Liver (tissue), 3 donors: ENCODE measurements around the gene EPM2A.

Source experiments
- CTCF ChIP-seq: fragments of 150-350 bp; IDR thresholded peaks from 2 replicates; pipeline ENCODE4 v1.5.1; 2017; ENCODE audit warnings: improper control_type of control experiment, low read depth, low read length; ENCODE audit not compliant: missing input control
- FOXA1 ChIP-seq: IDR thresholded peaks from 2 replicates; pipeline ENCODE4 v1.6.1; 2016; ENCODE audit warnings: antibody characterized with exemption
- HNF4G ChIP-seq: IDR thresholded peaks from 2 replicates; pipeline ENCODE4 v1.6.1; 2016; ENCODE audit warnings: antibody characterized with exemption
- RAD21 ChIP-seq, 2 donors: IDR thresholded peaks; 2 replicates each; pipeline ENCODE4 v1.6.1; 2016; ENCODE audit warnings: antibody characterized with exemption in 2 of 2, mild to moderate bottlenecking in 2 of 2
- SP1 ChIP-seq: IDR thresholded peaks from 2 replicates; pipeline ENCODE4 v1.6.1; 2018; ENCODE audit warnings: antibody characterized with exemption, mild to moderate bottlenecking
- TAF1 ChIP-seq: conservative IDR thresholded peaks from 2 replicates; pipeline ENCODE4 v1.6.1; 2016; ENCODE audit warnings: antibody characterized with exemption, mild to moderate bottlenecking
- TF ChIP-seq, protein P1 (sequence below): IDR thresholded peaks from 2 replicates; pipeline ENCODE4 v1.6.1; 2016; ENCODE audit warnings: antibody characterized with exemption
- donor health status: healthy.
- donor health status: healthy.

DNA sequence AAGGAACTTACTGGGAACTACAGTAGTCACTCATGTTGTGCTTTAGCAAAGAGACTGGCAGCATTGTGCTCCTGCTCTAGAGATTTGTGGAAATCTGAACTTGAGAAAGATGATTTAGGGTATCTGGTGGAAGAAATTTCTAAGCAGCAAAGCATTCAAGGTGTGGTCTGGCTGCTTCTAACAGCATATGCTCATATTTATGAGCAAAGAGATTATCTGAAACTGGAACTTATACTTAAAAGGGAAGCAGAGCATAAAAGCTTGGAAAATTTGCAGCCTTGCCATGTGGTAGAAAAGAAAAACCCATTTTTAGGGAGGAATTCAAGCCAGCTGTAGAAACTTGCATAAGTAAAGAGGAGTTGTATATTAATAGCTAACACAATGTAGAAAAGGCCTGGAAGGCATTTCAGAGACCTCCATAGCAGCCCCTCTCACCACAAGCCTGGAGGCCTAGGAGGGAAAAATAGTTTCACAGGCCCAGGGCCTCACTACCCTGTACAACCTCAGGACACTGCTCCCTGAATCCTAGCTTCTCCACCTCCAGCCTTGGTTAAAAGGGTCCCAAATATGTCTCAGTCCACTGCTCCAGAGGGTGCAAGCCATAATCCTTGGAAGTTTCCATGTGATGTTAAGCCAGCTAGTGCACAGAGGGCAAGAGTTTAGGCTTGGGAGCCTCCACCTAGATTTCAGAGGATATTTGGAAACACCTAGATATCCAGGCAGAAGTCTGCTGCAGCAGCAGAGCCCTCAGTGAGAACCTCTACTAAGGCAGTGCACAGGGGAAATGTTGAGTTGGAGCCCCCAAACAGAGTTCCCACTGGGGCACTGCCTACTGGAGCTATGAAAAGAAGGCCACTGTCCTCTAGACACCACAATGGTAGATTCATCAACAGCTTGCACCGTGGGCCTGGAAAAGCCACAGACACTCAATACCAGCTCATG lies 6.6 kb downstream of the EPM2A start:
- no peak for TF ChIP-seq RAD21 (IDR thresholded peaks at IDR 0.05)
- TF ChIP-seq CTCF = no peak
- no peak for TF ChIP-seq HNF4G
- no peak for TF ChIP-seq TAF1
- TF ChIP-seq FOXA1 = no peak
- TF ChIP-seq SP1 = no peak
- TF ChIP-seq, protein P1, sequence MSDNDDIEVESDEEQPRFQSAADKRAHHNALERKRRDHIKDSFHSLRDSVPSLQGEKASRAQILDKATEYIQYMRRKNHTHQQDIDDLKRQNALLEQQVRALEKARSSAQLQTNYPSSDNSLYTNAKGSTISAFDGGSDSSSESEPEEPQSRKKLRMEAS = no peak
